Astrocyte (in vitro differentiated cells and primary cell): Measurements from ENCODE around the gene TRPC4AP.

Experiments
- CTCF ChIP-seq: IDR thresholded peaks from 2 replicates; pipeline ENCODE4 v1.5.1; 2011; ENCODE audit warnings: low read depth, mild to moderate bottlenecking, inconsistent platforms, low read length, moderate library complexity; ENCODE audit not compliant: insufficient read depth
- EZH2 ChIP-seq: IDR thresholded peaks from 2 replicates; pipeline ENCODE4 v1.6.1; 2012; ENCODE audit warnings: mild to moderate bottlenecking, low read length, inconsistent platforms; ENCODE audit not compliant: insufficient read depth

- TF ChIP-seq CTCF = no peak
- no peak for TF ChIP-seq EZH2
These were observed 107.8 kb downstream of the TRPC4AP start for GRCh38 chr20:34984756-34985261.
